LNCaP clone FGC (cell line): ENCODE data around the gene UCN2.
A peak's percentile ranks its signal among the peaks of the same experiment; 100 is the strongest.
"Not testable (repeated sequence)": the region's sequence is repeated elsewhere in the genome, so short reads cannot be mapped to it uniquely, and the experiment has no call there.

Experiments
- DNase-seq: peaks from one replicate; pipeline ENCODE4 v3.0.0-alpha.2; 2011; ENCODE audit warnings: low read depth
- H3K4me3 ChIP-seq: 2 replicates; pipeline ENCODE4 v1.5.1; 2011; ENCODE audit warnings: mild to moderate bottlenecking, low read depth, low read length, control low read depth
- CTCF ChIP-seq: IDR thresholded peaks from 2 replicates; pipeline ENCODE4 v1.5.1; 2012; ENCODE audit warnings: mild to moderate bottlenecking; ENCODE audit not compliant: control insufficient read depth, insufficient read depth; ENCODE audit errors: extremely low read depth

Gene UCN2

GRCh38 chr3:48555231-48555948 is 8.2 kb downstream of the UCN2 start:
- H3K4me3 ChIP-seq, result peak overlapping the region; percentile 80
- TF ChIP-seq CTCF, result no peak
- DNase-seq, result no peak

GRCh38 chr3:48553886-48554845 is 9.4 kb downstream of the UCN2 start:
- no peak overlapping the region for H3K4me3 ChIP-seq
- DNase-seq, result no peak

GRCh38 chr3:48553361-48553760 is 10.2 kb downstream of the UCN2 start:
- TF ChIP-seq CTCF, result no peak
- no peak for DNase-seq
- H3K4me3 ChIP-seq, result no peak overlapping the region

More at GRCh38 chr3:48553886-48554845, 9.4 kb downstream of the UCN2 start:
- TF ChIP-seq CTCF, result no peak

GRCh38 chr3:48552111-48552951 is 11.2 kb downstream of the UCN2 start:
- H3K4me3 ChIP-seq, result no peak overlapping the region
- no peak for DNase-seq
- no peak for TF ChIP-seq CTCF

GRCh38 chr3:48551651-48552050 is 11.9 kb downstream of the UCN2 start:
- DNase-seq, H3K4me3 ChIP-seq: not testable (repeated sequence)

- TF ChIP-seq CTCF, result peak; percentile 95
- H3K4me3 ChIP-seq, result no peak overlapping the region
- no peak for DNase-seq
Measured at GRCh38 chr3:48548729-48549705, 14.6 kb downstream of the UCN2 start.
